HG02642 (cell line): ENCODE measurements around the gene ZNF354C.
"Not testable (repeated sequence)": the region's sequence is repeated elsewhere in the genome, so short reads cannot be mapped to it uniquely, and the experiment has no call there.

ENCODE experiments used
- ATAC-seq: cut with Tn5 transposase; IDR thresholded peaks from one replicate; pipeline ENCODE4 v1.9.1; 2021; ENCODE audit warnings: mild to moderate bottlenecking; ENCODE audit not compliant: unreplicated experiment, poor library complexity

Gene ZNF354C

GRCh38 chr5:179060116-179061008, at the start of gene ZNF354C:
ZNF354C (plus strand) TSS chr5:179060373; CDS start chr5:179062069, 1,696 bp downstream.
- ATAC-seq: peak; percentile 85

GRCh38 chr5:179023528-179024189, 36.5 kb upstream of the ZNF354C start, which contains the start of gene ZNF879:
ZNF879 (plus strand) TSS chr5:179023804; CDS start chr5:179025005, 1,201 bp downstream.
- ATAC-seq: peak; percentile 86

- no peak for ATAC-seq
Observed at GRCh38 chr5:179033004-179033580, 27.1 kb upstream of the ZNF354C start.

GRCh38 chr5:179044765-179045164, 15.4 kb upstream of the ZNF354C start:
- ATAC-seq: no peak

GRCh38 chr5:179051784-179052183, 8.4 kb upstream of the ZNF354C start:
- ATAC-seq: no peak

GRCh38 chr5:179054036-179054785, 6.0 kb upstream of the ZNF354C start:
- no peak for ATAC-seq

GRCh38 chr5:179054876-179055275, 5.3 kb upstream of the ZNF354C start:
- no peak for ATAC-seq

GRCh38 chr5:179055436-179055835, 4.7 kb upstream of the ZNF354C start:
- ATAC-seq: no peak

GRCh38 chr5:179055841-179056240, 4.3 kb upstream of the ZNF354C start:
- no peak for ATAC-seq

GRCh38 chr5:179061025-179061424, 852 bp downstream of the ZNF354C start:
- no peak for ATAC-seq

- no peak for ATAC-seq
Observed at GRCh38 chr5:179065703-179066102, 5.5 kb downstream of the ZNF354C start.

GRCh38 chr5:179079165-179079987, 19.2 kb downstream of the ZNF354C start:
- ATAC-seq: no peak

- no peak for ATAC-seq
Observed at GRCh38 chr5:179080724-179081123, 20.6 kb downstream of the ZNF354C start.

GRCh38 chr5:179089502-179089901, 29.3 kb downstream of the ZNF354C start:
- ATAC-seq: no peak

- not testable (repeated sequence) for ATAC-seq
Observed at GRCh38 chr5:179101282-179101681, 41.1 kb downstream of the ZNF354C start.

- ATAC-seq: no peak
Observed at GRCh38 chr5:179110528-179110927, 50.4 kb downstream of the ZNF354C start.

- ATAC-seq: no peak
Observed at GRCh38 chr5:179111267-179112207, 51.4 kb downstream of the ZNF354C start.

- no peak for ATAC-seq
Observed at GRCh38 chr5:179112469-179113142, 52.4 kb downstream of the ZNF354C start.
